Smooth muscle cell of the brain vasculature (primary cell): ENCODE results near the gene FOXP2.

ENCODE experiments used
- DNase-seq: peaks from one replicate; pipeline ENCODE4 v3.0.0-alpha.2; 2012; ENCODE audit warnings: low read depth, low spot score

FOXP2 gene

GRCh38 chr7:114715907-114716306 lies 301.3 kb downstream of the FOXP2 start:
- DNase-seq = no peak

- DNase-seq = no peak
These were observed 304.2 kb downstream of the FOXP2 start for GRCh38 chr7:114718861-114719260.

GRCh38 chr7:114720725-114721124 lies 306.1 kb downstream of the FOXP2 start:
- no peak for DNase-seq

GRCh38 chr7:114722562-114722961 lies 307.9 kb downstream of the FOXP2 start:
- no peak for DNase-seq

GRCh38 chr7:114723308-114723707 lies 308.7 kb downstream of the FOXP2 start:
- DNase-seq = no peak

GRCh38 chr7:114740095-114740494 lies 325.5 kb downstream of the FOXP2 start:
- no peak for DNase-seq

- no peak for DNase-seq
These were observed 326.3 kb downstream of the FOXP2 start for GRCh38 chr7:114740941-114741340.

- DNase-seq = no peak
These were observed 327.3 kb downstream of the FOXP2 start for GRCh38 chr7:114741911-114742310.
